ENCODE measurements around the gene DHRSX.
"Not testable (repeated sequence)": the region's sequence is repeated elsewhere in the genome, so short reads cannot be mapped to it uniquely, and the experiment has no call there.

Gene DHRSX

DNA sequence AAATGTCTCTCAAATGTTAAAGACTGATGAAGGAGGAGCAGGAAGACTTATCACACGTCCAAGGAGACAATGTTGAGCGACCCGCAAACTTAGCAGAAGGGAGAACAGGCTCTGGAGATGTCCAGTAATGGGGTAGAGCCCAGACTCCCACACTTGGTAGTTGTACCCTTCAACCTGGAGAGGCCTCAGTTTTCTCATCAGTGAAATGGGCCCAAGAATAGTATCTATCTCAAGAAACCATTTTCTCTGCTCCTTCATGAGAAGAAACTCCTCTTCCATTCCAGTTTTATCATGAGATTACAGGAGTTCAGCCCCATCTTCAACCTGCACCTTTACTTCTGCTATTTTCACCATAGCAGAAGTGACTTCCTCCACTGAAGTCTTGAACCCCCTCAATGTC, 169.9 kb downstream of the DHRSX start:
- DNase-seq (ENCODE audit: extremely low read depth in 1 of 2, low read depth in 1 of 2): no peak

- DNase-seq (ENCODE audit: extremely low read depth in 1 of 2, low read depth in 1 of 2): no peak
Measured at GRCh38 chrX:2330487-2330886, 170.3 kb downstream of the DHRSX start.

GRCh38 chrX:2327423-2327822, 173.4 kb downstream of the DHRSX start:
- no peak for DNase-seq (ENCODE audit: extremely low read depth in 1 of 2, low read depth in 1 of 2)

DNA sequence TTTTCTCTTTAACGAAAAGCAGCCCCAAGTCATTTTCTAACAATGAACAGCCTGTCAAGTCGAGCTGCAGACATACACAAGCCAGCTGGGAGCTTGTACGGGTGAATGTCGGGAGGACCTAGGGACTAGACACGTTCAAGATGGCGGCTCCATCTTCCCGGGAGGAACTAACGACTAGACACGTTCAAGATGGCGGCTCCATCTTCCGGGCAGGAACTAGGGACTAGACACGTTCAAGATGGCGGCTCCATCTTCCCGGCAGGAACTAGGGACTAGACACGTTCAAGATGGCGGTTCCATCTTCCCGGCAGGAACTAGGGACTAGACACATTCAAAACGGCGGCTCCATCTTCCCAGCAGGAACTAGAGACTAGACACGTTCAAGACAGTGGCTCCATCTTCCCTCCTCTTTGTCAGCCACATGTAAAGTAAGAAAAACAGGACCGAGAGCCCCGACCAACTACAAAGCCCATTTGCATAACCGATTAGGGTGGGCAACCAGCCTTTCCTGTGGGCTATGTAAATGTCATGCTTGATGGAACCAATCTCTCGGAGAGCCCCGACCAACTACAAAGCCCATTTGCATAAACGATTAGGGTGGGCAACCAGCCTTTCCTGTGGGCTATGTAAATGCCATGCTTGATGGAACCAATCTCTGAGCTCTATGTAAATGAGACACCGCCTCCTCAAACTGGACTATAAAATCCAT, 175.5 kb downstream of the DHRSX start:
- DNase-seq (ENCODE audit: extremely low read depth in 1 of 2, low read depth in 1 of 2): peak in 1 of 2 donors; percentile 8

DNA sequence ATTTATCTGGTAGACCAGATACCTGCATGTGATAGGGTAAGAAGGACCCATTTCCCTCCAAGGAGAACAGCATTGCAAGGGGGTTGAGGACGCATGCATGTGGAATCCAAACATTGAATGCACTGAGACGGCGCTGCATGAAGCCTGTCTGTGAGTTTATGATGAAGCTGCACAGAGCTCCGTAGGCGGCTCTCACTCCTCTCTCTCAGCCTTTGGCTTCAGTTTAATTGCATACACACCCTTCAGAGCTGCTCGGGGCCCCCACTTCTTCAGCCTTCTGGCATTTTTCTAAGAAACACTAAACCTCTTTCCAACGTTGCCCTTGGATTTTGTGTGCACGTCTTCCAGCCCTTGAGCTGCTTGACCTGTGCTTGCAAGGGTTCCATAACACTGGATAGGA, 176.6 kb downstream of the DHRSX start:
- DNase-seq (ENCODE audit: extremely low read depth in 1 of 2, low read depth in 1 of 2): no peak

DNA sequence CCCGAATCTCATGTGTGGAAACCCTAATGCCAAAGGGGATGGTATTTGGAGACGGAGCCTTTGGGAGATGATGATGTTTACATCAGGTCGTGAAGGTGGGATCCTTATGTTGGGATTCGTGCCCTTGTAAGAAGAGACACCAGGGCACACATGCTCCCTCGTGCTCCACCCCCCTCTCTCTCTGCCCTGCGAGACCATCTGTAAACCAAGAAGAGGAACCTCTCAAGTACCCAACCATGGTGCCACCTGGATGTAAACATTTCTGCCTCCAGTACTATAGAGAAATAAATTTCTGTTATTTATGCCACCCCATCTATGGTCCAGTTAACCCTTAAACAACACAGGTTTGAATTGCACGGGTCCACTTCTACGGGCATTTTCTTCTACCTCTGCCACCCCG, 179.4 kb downstream of the DHRSX start:
- DNase-seq (ENCODE audit: extremely low read depth in 1 of 2, low read depth in 1 of 2): no peak

GRCh38 chrX:2320580-2321327, 180.0 kb downstream of the DHRSX start:
- no peak for DNase-seq (ENCODE audit: extremely low read depth in 1 of 2, low read depth in 1 of 2)

DNA sequence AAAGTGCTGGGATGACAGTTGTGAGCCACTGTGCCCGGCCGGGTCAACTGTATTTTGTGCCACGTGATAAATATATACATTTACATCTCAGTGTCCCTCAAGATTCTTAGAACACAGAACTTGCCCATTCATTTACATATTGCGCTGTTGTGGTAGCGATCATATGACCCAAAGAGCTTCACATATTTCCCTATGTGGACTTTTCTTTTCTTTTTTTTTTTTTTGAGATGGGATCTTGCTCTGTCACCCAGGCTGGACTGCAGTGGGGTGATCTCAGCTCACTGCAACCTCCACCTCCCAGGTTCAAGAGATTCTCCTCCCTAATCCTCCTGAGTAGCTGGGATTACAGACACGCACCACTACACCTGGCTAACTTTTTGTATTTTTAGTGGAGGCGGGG, 180.7 kb downstream of the DHRSX start:
- DNase-seq (ENCODE audit: extremely low read depth in 1 of 2, low read depth in 1 of 2): no peak

DNA sequence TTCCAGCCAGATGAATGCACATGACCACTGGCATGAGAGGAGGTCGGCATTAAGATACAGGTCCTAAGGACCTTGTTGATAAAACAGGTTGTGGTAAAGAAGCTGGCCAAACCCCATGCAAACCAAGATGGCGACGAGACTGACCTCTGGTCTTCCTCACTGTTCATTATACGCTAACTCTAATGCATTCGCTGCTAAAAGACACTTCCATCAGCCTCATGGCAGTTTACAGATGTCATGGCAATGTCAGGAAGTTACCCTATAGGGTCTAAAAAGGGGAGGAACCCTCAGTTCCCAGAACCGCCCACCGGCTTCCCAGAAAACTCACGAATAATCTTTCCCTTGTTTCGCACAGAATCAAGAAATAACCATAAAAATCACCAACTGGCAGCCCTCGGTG, 182.4 kb downstream of the DHRSX start:
- DNase-seq (ENCODE audit: extremely low read depth in 1 of 2, low read depth in 1 of 2): no peak

GRCh38 chrX:2317527-2318055, 183.2 kb downstream of the DHRSX start:
- DNase-seq (ENCODE audit: extremely low read depth in 1 of 2, low read depth in 1 of 2): no peak

DNA sequence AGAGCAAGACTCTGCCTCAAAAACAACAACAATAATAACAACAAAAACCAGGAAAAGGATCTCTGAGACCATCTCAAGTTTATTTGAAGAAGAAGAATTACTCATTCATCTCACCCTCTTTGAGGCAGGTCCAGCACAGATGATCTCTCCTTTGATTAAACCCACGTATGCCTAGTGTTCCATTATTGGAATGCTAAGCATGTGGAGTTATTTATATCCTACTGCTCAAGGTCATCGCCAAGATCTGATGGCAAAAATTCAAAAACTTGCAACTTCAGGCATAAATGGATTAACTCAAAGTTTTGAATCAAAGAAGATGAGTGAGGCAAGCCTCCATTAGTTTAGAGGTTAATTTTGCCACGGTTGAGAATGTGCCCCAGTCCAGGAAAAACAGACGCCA, 184.2 kb downstream of the DHRSX start:
- no peak for DNase-seq (ENCODE audit: extremely low read depth in 1 of 2, low read depth in 1 of 2)

DNA sequence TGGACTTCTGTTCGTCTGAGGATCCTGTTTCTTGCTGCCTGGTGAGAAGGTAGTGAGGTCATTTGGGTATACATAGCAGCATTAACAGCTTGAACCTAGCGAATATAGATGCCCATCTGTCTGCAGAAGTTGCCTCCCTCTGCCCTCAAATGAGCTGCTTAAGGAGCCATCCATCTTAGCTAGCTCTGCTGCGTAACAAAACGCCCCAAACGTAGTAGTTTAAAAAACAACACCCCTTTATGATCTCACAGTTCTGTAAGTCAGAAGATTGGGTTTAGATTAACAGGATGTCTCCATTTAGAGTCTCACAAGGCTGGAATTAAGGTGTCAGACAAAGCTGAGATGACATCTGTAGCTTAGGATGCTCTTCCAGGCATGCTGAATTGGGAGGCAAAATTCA, 185.3 kb downstream of the DHRSX start:
- DNase-seq (ENCODE audit: extremely low read depth in 1 of 2, low read depth in 1 of 2): no peak

DNA sequence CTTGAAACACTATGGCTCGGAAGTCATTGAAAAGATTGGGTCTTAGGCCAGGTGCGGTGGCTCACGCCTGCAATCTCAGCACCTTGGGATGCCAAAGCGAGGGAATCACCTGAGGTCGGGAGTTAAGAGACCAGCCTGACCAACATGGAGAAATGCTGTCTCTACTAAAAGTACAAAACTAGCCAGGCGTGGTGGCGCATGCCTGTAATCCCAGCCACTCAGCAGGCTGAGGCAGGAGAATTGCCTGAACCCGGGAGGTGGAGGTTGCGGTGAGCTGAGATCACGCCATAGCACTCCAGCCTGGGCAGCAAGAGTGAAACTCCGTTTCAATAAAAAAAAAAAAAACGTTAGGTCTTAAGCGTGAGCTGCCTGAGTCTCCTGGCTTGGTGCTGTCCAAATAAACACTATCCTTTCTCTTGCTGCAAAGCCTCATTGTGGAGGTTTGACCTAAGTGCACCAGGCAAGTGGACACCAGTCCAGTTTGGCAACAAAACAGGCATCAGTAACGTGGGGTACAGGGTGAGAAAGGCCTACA, 185.9 kb downstream of the DHRSX start:
- no peak for DNase-seq (ENCODE audit: extremely low read depth in 1 of 2, low read depth in 1 of 2)

GRCh38 chrX:2313864-2314640, 186.7 kb downstream of the DHRSX start:
- no peak for DNase-seq (ENCODE audit: extremely low read depth in 1 of 2, low read depth in 1 of 2)

GRCh38 chrX:2312061-2312591, 188.7 kb downstream of the DHRSX start:
- not testable (repeated sequence) for DNase-seq (ENCODE audit: extremely low read depth in 1 of 2, low read depth in 1 of 2)

- DNase-seq (ENCODE audit: extremely low read depth in 1 of 2, low read depth in 1 of 2): no peak
Measured at GRCh38 chrX:2311501-2311900, 189.3 kb downstream of the DHRSX start.

DNA sequence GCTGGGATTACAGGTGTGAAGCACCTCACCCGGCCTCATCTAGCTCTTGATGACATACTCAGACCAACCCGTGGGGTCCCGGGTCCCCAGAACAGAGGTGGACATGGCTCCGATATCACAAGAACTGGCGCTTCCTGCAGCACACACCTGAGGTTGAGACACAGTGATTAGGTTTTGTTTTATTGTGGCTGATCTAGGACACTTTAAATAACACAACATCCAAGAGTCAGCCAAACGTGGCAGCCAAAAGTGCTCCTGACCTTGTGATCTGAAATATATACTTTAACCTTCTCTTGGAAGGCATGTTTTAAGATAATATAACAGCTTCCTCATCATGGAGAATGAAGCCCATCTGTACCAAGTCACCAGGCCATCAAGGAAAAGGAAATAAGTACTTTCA, 198.9 kb downstream of the DHRSX start:
- DNase-seq (ENCODE audit: extremely low read depth in 1 of 2, low read depth in 1 of 2): no peak

GRCh38 chrX:2299871-2300270, 200.9 kb downstream of the DHRSX start:
- no peak for DNase-seq (ENCODE audit: extremely low read depth in 1 of 2, low read depth in 1 of 2)

GRCh38 chrX:2286731-2287130, 214.0 kb downstream of the DHRSX start:
- no peak for DNase-seq (ENCODE audit: extremely low read depth in 1 of 2, low read depth in 1 of 2)

DNA sequence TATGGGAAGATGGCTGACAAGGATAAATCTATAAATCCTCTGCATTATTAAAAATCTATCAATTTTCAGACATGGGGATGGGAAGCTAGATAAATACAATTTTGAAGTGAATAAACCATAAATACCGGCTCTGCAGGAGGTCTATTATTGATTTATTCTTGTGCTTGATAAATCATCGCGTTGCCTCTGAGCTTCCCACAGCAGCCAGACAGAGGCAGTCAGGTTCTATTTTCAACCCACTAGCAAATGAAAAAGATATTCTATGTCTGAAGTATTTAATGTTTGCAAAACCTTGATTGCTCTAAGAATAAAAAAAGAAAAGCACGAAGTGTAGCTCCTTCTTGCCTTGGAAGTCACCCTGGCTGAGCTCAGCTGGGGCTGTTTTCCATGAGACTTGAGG, 216.2 kb downstream of the DHRSX start:
- DNase-seq (ENCODE audit: extremely low read depth in 1 of 2, low read depth in 1 of 2): no peak

DNA sequence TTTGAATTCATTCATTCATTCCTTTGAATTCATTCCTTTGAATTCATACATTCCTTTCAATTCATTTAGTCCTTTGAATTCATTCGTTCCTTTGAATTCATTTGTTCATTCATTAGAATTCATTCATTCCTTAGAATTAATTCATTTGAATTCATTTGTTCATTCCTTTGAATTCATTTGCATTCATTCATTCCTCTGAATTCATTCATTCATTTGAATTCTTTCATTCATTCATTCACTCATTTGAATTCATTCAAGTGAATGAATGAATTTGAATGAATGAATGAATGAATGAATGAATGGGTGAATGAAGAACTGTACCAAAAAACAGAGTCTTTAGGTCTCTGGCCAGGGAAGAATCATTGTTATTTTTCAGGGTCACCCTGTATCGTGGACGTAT, 216.6 kb downstream of the DHRSX start:
- no peak for DNase-seq (ENCODE audit: extremely low read depth in 1 of 2, low read depth in 1 of 2)
